ENCODE results near the gene DLGAP1. TPM values are rescaled to one million over a fixed set of nuclear protein-coding genes. Genes with fewer than 3 reads are reported as not detected.
A peak's percentile ranks its signal among the peaks of the same experiment; 100 is the strongest.

The DLGAP1 gene
- total and polyA plus RNA-seq, 7 donors, result 0.13 to 2.6 (median 1.3) TPM; not detected in 1

DNA sequence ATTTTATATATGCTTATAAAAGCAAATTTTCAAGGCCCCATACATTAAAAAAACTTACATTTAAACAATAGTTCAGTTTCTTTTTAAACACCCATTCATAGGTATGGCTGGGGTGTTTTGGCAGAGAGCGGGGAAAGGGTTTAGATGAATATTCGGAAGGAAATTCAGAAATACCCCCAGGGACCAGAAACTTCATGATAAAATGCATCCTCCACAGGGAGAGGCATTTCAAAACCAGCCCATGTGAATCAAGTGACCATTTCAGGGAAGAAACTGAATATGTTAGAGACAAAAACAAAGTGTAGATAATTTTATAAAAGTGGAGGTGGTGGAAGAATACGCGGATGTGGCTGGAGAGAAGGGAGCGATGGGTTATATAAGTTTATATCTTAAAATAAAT lies 678.0 kb downstream of the DLGAP1 start:
- H3K4me3 ChIP-seq, result no peak overlapping the region
- DNase-seq, result no peak
- WGBS, 2 donors, result 86 to 98% methylated on average over 5 of the region's 5 CpGs
- no peak overlapping the region for H3K27ac ChIP-seq
- H3K9me3 ChIP-seq, result no peaks in the 10 kb centered on the region
- peaks cover 0 to 7% (median 0%) of the 10 kb centered on the region in 4 donors for H3K4me1 ChIP-seq
- intact Hi-C loops (cut with DNase I), result no loop called here
- no peak for TF ChIP-seq EP300 (IDR thresholded peaks at IDR 0.05)
- no peak for TF ChIP-seq POLR2AphosphoS5 (IDR thresholded peaks at IDR 0.05)
- TF ChIP-seq, protein P1, sequence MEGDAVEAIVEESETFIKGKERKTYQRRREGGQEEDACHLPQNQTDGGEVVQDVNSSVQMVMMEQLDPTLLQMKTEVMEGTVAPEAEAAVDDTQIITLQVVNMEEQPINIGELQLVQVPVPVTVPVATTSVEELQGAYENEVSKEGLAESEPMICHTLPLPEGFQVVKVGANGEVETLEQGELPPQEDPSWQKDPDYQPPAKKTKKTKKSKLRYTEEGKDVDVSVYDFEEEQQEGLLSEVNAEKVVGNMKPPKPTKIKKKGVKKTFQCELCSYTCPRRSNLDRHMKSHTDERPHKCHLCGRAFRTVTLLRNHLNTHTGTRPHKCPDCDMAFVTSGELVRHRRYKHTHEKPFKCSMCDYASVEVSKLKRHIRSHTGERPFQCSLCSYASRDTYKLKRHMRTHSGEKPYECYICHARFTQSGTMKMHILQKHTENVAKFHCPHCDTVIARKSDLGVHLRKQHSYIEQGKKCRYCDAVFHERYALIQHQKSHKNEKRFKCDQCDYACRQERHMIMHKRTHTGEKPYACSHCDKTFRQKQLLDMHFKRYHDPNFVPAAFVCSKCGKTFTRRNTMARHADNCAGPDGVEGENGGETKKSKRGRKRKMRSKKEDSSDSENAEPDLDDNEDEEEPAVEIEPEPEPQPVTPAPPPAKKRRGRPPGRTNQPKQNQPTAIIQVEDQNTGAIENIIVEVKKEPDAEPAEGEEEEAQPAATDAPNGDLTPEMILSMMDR (IDR thresholded peaks at IDR 0.05), result no peak
- TF ChIP-seq POLR2A (IDR thresholded peaks at IDR 0.05), result no peak
- H3K27me3 ChIP-seq, result no peaks in the 10 kb centered on the region
- no peaks in the 10 kb centered on the region for H3K36me3 ChIP-seq

DNA sequence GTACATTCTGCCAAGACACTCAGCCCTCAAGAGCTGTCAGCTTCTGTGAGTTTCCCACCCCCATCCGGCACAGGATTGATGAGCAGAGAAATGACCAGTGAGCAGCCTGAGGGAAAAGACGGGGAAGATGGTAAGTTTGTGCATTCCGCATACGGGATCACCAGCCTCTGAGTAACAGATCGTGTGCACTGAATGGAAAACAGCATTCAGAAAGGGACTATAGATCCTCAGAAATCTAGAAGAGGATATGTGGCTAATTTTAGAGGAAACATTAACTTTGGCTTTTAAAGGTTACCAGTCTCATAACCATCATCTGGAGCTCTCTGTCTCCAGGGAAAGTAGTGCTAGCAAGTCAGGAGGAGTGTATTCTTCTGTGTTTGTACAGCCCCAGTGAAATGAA lies 679.1 kb downstream of the DLGAP1 start:
- TF ChIP-seq POLR2A (IDR thresholded peaks at IDR 0.05) (no peak), EP300 (IDR thresholded peaks at IDR 0.05) (no peak)
- TF ChIP-seq, protein P1 (IDR thresholded peaks at IDR 0.05), result no peak
- peaks cover 0 to 9% (median 3%) of the 10 kb centered on the region in 4 donors for H3K4me1 ChIP-seq

DNA sequence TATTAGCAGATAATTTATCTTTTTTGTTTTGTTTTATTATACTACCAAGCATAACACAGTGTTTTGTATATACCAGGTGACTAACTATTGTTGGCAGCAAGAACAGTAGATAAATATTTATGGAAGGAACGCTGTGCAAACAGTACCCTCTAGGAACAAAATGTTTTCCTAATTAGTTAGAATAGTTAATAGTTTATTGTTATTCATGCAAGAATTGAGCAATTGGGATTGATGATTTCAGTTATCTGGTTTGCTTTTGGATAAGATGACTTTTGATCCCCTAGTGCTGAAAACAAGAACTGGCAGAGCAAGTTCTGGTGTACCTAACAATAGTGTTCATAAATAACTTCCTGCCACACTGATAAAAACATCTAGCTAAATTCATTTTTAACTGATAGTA lies 681.8 kb downstream of the DLGAP1 start:
- Histone ChIP-seq H3K27me3 (no peaks in the 10 kb centered on the region), H3K36me3 (no peaks in the 10 kb centered on the region), H3K9me3 (no peaks in the 10 kb centered on the region), H3K27ac (no peak overlapping the region), H3K4me3 (no peak overlapping the region), H3K4me1 (peaks cover 0 to 13% (median 7%) of the 10 kb centered on the region in 4 donors)
- 18 to 52% methylated on average over 1 of the region's 1 CpG for WGBS, 2 donors
- DNase-seq, result no peak
- TF ChIP-seq POLR2A (IDR thresholded peaks at IDR 0.05) (no peak), EP300 (IDR thresholded peaks at IDR 0.05) (no peak), POLR2AphosphoS5 (IDR thresholded peaks at IDR 0.05) (no peak)
- TF ChIP-seq, protein P1 (IDR thresholded peaks at IDR 0.05), result no peak
- intact Hi-C loops (cut with DNase I), result loop anchor here (5.0 kb wide), 1 partner anchor 294 kb away; no protein-coding TSS in a partner anchor

More for the DNA sequence above, 679.1 kb downstream of the DLGAP1 start:
- no peaks in the 10 kb centered on the region for H3K27me3 ChIP-seq
- 90 to 91% methylated on average over 5 of the region's 5 CpGs for WGBS, 2 donors
- H3K36me3 ChIP-seq, result no peaks in the 10 kb centered on the region
- H3K27ac ChIP-seq, result no peak overlapping the region
- no peak overlapping the region for H3K4me3 ChIP-seq
- DNase-seq, result no peak
- intact Hi-C loops (cut with DNase I), result no loop called here
- no peaks in the 10 kb centered on the region for H3K9me3 ChIP-seq

DNA sequence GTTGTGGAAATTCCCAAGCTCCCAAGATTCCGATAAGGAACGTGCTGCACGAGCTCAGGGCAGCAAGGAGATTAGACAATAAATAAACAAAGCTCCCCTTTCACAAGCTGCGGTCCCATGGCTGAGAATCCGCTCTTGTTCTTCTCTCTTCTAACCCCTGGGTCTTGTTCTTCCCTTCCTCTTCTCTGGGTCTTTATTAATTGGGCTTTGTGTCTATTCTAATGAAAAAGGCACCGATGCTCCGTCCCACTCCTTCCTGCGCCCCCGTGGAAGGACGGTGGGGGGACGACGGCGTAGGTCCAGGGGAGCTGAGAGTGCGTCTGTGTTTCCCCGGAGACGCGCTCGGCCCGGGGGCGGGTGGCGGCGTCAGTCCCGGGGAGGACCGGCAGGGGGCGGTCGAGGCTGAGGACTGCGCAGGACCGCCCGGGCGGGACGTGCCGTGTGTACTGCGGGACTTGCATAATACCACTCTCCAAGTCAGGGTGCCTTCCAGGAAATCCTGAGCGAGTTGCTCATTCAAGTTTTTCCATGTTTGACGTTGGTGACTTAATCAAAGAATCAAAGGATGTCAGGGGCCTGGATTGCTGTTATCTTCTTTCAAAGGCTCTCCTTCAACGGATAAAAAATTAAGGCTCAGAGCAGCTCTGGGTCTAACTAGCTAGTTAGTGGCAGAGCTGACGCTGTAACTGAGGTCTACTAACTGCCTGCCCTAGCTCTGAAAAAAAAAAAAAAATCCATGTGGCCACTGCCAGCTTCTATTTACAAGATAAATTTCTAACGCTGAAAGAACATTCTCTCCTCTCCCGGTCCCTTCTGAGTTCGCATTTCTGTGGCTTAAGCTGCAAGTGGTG lies 683.8 kb downstream of the DLGAP1 start:
- Histone ChIP-seq H3K36me3 (no peaks in the 10 kb centered on the region), H3K27me3 (no peaks in the 10 kb centered on the region), H3K27ac (peak overlapping the region; percentile 48 to 71 (median 60)), H3K4me3 (peak overlapping the region; percentile 18 to 39 (median 32)), H3K4me1 (peaks cover 0 to 13% (median 7%) of the 10 kb centered on the region in 4 donors), H3K9me3 (no peaks in the 10 kb centered on the region)
- intact Hi-C loops (cut with DNase I), result loop anchor here (1.0 to 5.0 kb wide), 3 partner anchors 99 to 296 kb away; no protein-coding TSS in a partner anchor
- DNase-seq, result peak; percentile 92
- WGBS, 2 donors, result 3 to 8% methylated on average over 40 of the region's 40 CpGs
- peak in 2 of 4 donors; percentile 16 to 45 for TF ChIP-seq POLR2AphosphoS5 (IDR thresholded peaks at IDR 0.05)
- no peak for TF ChIP-seq POLR2A (IDR thresholded peaks at IDR 0.05)
- TF ChIP-seq EP300 (IDR thresholded peaks at IDR 0.05), result no peak
- TF ChIP-seq, protein P1 (IDR thresholded peaks at IDR 0.05), result peak; percentile 89 to 96 (median 94)
